Right lobe of liver (tissue), 4 donors: ENCODE measurements around the gene GRAP2.

Experiments
- CTCF ChIP-seq, 4 donors: fragments of 200-600 bp in 3 of 4; fragments of 450-650 bp in 1 of 4; IDR thresholded peaks; one replicate each; pipeline versions ENCODE4 v1.5.1 to v1.8.0; 2016 to 2022; ENCODE audit warnings: antibody characterized with exemption in 4 of 4, mild to moderate bottlenecking in 2 of 4
- POLR2A ChIP-seq: fragments of 450-650 bp; IDR thresholded peaks from one replicate; pipeline ENCODE4 v1.6.1; 2017; ENCODE audit warnings: antibody characterized with exemption, mild to moderate bottlenecking
- donor health status: DM: no; HTN: no; CAD: no.
- donor health status: DM: no; HTN: no; CAD: no.
- donor health status: DM: no; HTN: yes; CAD: no.

GRCh38 chr22:39980596-39980995, 79.7 kb downstream of the GRAP2 start:
- no peak for TF ChIP-seq CTCF (IDR thresholded peaks at IDR 0.05)
- no peak for TF ChIP-seq POLR2A
